Fibroblast of pulmonary artery (primary cell): ENCODE data around the gene LRP1B.

ENCODE experiments used
- DNase-seq: peaks from one replicate; pipeline ENCODE4 v3.0.0-alpha.2; 2010; ENCODE audit warnings: low read depth
- H3K4me3 ChIP-seq: replicated peaks from 2 replicates; pipeline ENCODE4 v1.5.1; 2011; ENCODE audit warnings: low read depth, mild to moderate bottlenecking, control low read depth, low read length, moderate library complexity
- TF ChIP-seq, protein P1 (sequence below): IDR thresholded peaks from 2 replicates; pipeline ENCODE4 v1.5.1; 2011; ENCODE audit warnings: mild to moderate bottlenecking, control low read depth, low read length, inconsistent platforms; ENCODE audit errors: missing control alignments

LRP1B gene

DNA sequence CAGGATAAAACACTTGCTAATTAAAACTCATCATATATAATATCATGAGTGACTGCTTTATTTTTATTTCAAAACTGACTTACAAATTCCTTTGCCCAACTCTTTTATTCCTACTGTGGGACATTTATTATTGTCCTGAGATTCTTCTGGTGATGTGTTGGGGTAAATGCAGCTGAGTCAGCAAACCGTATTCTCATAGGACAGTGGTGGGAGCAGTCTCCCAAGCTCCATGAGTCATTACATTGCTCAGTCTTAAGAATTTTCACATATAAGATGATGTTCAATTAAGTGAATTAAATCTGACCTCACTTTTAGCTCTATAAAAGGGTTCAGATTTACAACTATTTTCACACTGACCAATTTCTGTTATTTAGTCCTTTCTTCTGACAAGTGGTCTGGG lies 1530.7 kb downstream of the LRP1B start:
- no peak overlapping the region for H3K4me3 ChIP-seq
- TF ChIP-seq, protein P1, sequence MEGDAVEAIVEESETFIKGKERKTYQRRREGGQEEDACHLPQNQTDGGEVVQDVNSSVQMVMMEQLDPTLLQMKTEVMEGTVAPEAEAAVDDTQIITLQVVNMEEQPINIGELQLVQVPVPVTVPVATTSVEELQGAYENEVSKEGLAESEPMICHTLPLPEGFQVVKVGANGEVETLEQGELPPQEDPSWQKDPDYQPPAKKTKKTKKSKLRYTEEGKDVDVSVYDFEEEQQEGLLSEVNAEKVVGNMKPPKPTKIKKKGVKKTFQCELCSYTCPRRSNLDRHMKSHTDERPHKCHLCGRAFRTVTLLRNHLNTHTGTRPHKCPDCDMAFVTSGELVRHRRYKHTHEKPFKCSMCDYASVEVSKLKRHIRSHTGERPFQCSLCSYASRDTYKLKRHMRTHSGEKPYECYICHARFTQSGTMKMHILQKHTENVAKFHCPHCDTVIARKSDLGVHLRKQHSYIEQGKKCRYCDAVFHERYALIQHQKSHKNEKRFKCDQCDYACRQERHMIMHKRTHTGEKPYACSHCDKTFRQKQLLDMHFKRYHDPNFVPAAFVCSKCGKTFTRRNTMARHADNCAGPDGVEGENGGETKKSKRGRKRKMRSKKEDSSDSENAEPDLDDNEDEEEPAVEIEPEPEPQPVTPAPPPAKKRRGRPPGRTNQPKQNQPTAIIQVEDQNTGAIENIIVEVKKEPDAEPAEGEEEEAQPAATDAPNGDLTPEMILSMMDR: no peak
- DNase-seq: peak; percentile 76

- TF ChIP-seq, protein P1: no peak
- DNase-seq: no peak
- no peak overlapping the region for H3K4me3 ChIP-seq
Observed at GRCh38 chr2:140597836-140598235, 1533.0 kb downstream of the LRP1B start.

GRCh38 chr2:140597205-140597604 lies 1533.6 kb downstream of the LRP1B start:
- DNase-seq: no peak
- no peak overlapping the region for H3K4me3 ChIP-seq
- TF ChIP-seq, protein P1: no peak

DNA sequence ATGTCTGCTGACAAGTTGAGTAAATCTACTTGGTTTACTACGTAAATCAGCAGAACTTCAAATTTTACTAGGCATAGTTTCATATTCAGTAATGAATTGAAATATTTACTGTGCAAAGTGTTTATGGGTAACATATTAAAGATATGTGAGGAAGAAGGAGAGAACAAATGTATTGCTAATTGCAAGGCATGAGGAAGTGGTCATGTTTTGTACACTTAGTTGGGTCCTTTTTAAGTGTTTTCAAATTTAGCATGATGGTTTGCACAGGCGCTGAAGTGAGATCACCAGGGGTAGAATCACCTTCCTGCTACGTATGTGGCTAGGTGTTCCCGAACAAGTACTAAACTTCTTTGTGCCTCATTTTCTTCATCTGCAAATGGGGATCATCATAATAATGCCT lies 1534.4 kb downstream of the LRP1B start:
- no peak overlapping the region for H3K4me3 ChIP-seq
- DNase-seq: no peak
- TF ChIP-seq, protein P1: no peak

DNA sequence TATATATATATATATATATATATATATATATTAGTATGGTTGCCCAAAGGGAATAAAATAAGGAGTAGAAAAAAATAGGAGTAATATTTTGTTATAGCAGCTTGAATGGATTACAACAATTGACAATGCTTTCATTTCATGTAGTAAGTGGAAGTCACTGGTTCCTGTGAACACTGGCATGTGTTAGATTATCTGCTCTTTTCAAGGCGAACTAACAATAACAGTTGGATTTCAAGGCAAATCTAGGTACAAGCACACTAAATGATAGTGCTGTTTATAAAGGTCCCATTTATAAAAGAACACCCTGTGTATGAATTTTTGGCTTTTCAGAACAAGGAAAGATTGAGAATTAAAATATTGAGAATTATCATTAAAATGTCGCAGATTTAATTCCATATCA lies 1535.7 kb downstream of the LRP1B start:
- TF ChIP-seq, protein P1: no peak
- DNase-seq: no peak

GRCh38 chr2:140593132-140593531 lies 1537.7 kb downstream of the LRP1B start:
- TF ChIP-seq, protein P1: no peak
- no peak for DNase-seq
- no peak overlapping the region for H3K4me3 ChIP-seq

More for the DNA sequence above, 1535.7 kb downstream of the LRP1B start:
- H3K4me3 ChIP-seq: no peak overlapping the region

DNA sequence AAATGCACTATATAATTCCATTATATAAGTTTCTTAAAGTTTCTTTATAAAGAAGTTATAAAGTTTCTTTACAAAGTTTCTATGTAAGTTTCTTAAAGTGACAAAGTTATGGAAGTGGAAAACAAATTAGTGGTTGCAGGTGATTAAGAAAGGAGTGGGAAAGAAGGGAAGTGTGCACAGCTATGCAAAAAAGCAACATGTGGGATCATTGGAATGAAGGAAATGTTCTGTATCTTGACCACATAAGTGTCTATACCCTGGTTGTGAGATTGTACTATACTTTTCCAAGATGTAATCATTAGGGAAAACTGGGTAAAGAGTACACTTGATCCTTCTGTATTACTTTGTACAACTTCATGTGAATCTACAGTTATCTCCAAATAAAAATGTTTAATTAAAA lies 1541.1 kb downstream of the LRP1B start:
- H3K4me3 ChIP-seq: no peak overlapping the region
- DNase-seq: peak; percentile 10
- TF ChIP-seq, protein P1: no peak
